ENCODE results near the gene TGFA. TPM values are rescaled to one million over a fixed set of nuclear protein-coding genes. Genes with fewer than 3 reads are reported as not detected.
A peak's percentile ranks its signal among the peaks of the same experiment; 100 is the strongest.
"Not testable (repeated sequence)": the region's sequence is repeated elsewhere in the genome, so short reads cannot be mapped to it uniquely, and the experiment has no call there.

TGFA gene
- total RNA-seq, 1 donor from 2014 or later, result 89.1 TPM

DNA sequence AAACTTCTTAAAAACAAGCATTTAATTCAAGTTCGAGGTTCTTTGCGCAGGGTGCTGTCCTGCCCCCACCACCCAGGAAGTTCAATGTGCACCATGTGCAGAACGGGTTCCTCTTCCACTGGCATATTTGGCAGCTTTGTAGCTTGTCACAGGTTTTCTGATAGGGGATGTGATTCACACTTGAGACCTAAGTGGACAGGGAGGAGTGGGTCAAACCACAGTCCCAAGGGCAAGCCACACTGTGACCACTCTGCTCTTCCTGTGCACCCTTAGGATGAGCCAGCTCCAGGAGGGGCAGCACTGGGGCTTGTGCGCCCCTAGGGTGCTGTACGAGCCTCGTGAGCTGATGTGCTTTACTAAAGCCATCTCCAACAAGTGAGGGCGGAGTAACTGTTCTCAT, 82.5 kb downstream of the TGFA start:
- no peak for DNase-seq (ENCODE audit: low read depth)
- TF ChIP-seq, protein P1, sequence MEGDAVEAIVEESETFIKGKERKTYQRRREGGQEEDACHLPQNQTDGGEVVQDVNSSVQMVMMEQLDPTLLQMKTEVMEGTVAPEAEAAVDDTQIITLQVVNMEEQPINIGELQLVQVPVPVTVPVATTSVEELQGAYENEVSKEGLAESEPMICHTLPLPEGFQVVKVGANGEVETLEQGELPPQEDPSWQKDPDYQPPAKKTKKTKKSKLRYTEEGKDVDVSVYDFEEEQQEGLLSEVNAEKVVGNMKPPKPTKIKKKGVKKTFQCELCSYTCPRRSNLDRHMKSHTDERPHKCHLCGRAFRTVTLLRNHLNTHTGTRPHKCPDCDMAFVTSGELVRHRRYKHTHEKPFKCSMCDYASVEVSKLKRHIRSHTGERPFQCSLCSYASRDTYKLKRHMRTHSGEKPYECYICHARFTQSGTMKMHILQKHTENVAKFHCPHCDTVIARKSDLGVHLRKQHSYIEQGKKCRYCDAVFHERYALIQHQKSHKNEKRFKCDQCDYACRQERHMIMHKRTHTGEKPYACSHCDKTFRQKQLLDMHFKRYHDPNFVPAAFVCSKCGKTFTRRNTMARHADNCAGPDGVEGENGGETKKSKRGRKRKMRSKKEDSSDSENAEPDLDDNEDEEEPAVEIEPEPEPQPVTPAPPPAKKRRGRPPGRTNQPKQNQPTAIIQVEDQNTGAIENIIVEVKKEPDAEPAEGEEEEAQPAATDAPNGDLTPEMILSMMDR (conservative IDR thresholded peaks at IDR 0.05; ENCODE audit: low read depth, low read length), result no peak
- H3K4me3 ChIP-seq (ENCODE audit: low read depth, low read length), result no peak overlapping the region

DNA sequence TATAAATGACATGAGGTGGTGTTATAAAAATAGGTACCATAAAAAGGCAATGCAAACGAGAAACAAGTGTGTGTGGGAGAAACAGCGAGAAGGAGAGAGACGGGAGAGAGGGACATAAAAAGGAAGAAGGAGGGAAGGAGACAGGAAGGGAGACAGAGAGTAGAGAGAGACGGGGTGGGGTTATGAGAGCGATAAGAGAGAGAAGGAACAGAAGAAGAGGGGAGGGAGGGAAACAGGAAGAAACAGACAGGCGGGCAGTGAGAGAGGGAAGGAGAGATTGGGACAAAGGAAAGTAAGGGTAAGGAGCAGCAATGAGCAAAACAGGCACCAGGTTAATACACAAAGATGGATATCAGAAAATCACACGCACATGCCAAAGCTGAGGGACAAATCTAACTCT, 83.7 kb downstream of the TGFA start:
- H3K4me3 ChIP-seq (ENCODE audit: low read depth, low read length), result no peak overlapping the region
- TF ChIP-seq, protein P1 (conservative IDR thresholded peaks at IDR 0.05; ENCODE audit: low read depth, low read length), result no peak
- DNase-seq (ENCODE audit: low read depth), result no peak

DNA sequence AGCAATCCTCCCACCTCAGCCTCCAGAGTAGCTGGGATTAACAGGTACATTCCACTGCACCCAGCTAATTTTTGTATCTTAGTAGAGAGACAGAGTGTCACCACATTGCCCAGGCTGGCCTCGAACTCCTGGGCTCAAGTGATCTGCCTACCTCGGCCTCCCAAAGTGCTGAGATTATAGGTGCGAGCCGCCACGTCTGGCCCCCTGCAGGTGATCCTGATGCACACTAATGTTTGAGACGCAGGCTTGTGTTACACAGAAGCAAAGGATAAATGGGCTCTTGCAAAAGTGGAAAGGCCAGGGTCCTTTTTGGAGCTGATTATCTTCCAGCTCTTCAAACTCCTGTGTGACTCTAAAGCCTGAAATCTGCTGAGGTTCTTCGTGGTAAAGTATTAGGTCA, 84.2 kb downstream of the TGFA start:
- TF ChIP-seq, protein P1 (conservative IDR thresholded peaks at IDR 0.05; ENCODE audit: low read depth, low read length), result peak; percentile 15
- DNase-seq (ENCODE audit: low read depth), result no peak
- no peak overlapping the region for H3K4me3 ChIP-seq (ENCODE audit: low read depth, low read length)

DNA sequence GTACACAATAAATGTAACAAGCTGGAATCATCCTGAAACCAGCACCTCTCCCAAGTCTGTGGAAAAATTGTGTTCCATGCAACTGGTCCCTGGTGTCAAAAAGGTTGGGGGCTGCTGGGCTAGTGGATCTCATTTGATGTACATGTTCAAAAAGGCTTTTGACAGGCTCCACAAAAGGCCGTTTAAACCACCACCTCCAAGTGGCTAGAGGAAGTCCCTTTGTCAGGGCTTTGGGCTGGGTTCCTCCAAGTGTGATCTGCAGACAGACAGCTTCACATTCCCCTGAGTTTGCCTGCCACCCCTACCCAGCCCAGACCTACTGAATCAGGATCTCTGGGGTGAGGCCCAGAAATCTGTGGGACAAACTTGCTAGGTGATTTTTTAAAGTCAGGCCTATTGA, 84.7 kb downstream of the TGFA start:
- TF ChIP-seq, protein P1 (conservative IDR thresholded peaks at IDR 0.05; ENCODE audit: low read depth, low read length), result no peak
- DNase-seq (ENCODE audit: low read depth), result no peak
- no peak overlapping the region for H3K4me3 ChIP-seq (ENCODE audit: low read depth, low read length)

DNA sequence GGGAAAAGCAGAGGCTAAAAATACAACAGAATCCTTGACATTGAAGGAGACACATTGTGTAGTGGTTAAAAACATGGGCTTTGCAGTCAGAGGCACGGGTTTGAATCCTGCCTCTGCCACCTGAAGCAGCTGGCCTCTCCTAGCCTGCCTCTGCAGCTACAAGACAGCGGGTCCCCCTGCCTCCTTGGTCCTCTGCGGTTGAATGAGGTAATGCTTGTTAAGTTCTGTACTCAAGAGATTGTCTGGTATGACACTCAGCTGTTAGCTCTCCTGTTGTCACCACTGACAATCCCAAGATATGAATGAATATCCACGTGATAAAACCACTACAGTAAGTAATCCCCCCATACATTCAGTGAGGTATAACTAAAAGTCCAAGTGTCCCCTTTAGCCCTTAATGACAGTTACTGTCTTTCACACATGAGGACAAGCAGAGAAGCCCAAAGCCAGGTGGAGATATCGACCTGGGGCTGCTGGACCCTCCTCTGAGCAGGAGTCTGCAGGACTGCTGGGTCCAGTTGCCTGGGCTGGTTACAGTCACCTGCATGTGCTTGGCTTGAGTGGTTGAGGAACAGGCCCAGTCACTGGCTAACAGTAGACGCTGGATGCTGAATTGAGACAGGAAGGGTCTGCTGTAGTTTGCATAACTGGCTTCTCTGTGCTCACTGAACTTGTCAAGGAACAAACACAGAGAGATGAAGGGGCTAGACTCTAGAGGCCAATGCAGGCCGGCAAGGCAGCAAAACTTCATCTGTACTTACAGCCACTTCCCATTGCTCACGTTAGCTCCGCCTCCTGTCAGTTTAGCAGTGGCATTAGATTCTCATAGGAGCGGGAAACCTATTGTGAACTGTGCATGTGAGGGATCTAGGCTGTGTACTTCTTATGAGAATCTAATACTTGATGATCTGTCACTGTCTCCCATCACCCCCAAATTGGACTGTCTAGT, 85.5 kb downstream of the TGFA start:
- no peak overlapping the region for H3K4me3 ChIP-seq (ENCODE audit: low read depth, low read length)
- TF ChIP-seq, protein P1 (conservative IDR thresholded peaks at IDR 0.05; ENCODE audit: low read depth, low read length), result no peak
- no peak for DNase-seq (ENCODE audit: low read depth)

DNA sequence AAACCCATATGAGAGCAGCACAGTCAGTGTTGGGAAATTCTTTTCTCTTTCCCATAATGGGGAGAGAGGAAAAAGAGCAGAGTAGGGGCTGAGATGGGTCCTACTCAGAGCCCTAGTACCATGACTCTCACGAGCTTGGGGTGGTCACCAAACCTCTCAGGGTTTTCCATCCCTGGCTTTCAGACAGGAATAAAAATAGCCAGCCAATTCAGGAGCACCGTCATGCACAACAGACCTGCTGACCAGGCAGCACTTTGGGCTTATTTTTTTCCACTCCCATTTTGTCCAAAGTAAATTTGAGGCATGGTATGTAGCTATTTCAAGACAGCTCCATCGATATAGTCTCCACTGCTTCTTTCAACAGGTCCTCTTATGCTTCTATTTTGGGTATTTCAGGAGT, 86.4 kb downstream of the TGFA start:
- DNase-seq (ENCODE audit: low read depth), result no peak
- H3K4me3 ChIP-seq (ENCODE audit: low read depth, low read length), result no peak overlapping the region
- TF ChIP-seq, protein P1 (conservative IDR thresholded peaks at IDR 0.05; ENCODE audit: low read depth, low read length), result no peak

DNA sequence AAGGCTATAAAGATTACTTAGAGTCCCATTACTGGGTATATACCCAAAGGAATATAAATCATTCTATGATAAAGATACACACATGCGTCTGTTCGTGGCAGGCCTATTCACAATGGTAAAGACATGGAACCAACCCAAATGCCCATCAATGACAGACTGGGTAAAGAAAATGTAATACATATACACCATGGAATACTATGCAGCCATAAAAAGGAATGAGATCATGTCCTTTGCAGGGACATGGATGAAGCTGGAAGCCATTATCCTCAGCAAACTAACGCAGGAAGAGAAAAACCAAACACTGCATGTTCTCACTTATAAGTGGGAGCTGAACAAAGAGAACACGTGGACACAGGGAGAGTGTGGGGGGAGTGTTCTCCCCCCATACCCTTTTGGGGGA, 87.0 kb downstream of the TGFA start:
- not testable (repeated sequence) for DNase-seq (ENCODE audit: low read depth); H3K4me3 ChIP-seq (ENCODE audit: low read depth, low read length)
